Eye (tissue), 1 donor: ENCODE measurements around the gene TSSK2.

Experiments used
- DNase-seq: peaks from one replicate; pipeline ENCODE4 v3.0.0-alpha.2; 2015

Gene TSSK2

GRCh38 chr22:19106886-19107729 is 24.0 kb upstream of the TSSK2 start:
- no peak for DNase-seq

- DNase-seq: no peak
Observed at GRCh38 chr22:19107730-19108074, 23.4 kb upstream of the TSSK2 start.

DNA sequence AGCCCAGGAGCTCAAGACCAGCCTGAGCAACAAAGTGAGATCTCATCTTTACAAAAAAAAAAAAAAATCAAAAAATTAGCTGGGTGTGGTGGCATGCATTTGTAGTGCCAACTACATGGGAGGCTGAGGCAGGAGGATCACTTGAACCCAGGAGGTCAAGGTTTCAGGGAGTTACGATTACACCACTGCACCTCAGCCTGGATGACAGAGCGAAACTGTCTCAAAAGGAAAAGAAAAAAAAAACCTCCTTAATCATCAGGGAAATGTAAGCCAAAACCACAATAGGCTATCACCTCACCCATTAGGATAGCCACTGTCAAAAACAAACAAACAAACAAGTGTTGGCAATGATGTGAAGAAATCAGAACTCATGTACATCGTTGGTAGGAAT is 22.3 kb upstream of the TSSK2 start:
- DNase-seq: no peak

DNA sequence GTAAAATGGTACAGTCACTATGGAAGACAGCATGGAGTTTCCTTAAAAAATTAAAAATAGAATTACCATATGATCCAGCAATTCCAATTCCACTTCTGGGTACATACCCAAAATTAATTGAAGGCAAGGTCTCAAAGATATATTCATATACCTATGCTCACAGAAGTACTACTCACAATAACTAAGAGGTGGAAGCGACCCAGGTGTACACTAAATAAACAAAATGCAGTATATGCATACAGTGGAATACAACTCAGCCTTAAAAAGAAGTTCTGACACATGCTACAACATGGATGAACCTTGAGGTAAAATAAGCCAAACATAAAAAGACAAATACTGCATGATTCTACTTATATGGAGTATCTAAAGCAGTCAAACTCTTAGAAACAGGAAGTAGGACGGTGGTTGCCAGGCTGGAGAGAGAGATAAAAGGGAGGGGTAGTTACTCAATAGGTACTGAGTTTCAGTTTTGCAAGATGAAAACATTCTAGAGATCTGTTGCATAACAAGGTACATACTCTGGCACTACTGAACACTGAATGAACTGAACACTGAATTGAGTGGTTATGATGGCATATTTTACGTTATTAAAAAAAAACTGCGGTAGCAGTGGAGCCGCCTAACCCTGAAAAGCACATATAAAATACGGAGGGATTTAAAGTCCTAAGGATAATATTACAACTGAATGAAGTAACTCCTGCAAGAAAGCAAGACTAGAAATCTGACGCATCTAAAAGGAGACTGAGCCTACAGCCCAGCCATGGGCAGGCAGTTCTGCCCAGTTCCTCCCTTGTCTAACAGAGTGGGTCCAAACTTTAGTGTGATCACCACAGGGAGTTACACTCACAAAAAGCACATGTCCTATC is 21.7 kb upstream of the TSSK2 start:
- DNase-seq: no peak

DNA sequence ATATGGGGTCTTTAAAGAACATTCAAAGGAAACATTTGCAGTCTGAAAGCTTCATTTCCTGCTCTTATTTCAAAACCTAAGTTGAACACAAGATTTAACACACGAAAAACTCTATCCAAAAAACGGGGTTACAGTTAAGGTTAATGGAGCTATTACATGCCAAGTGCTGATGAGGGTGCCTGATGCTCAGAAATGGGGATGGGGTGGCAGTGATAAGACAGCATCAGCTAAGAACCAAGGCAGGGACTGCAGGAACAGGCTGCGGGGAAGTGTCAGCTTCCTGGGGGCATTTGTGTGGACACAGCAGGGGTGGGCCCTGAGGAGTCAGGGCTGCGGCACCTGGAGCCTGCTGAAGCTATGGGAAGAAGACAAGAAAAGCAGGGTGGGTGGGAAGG is 21.0 kb upstream of the TSSK2 start:
- DNase-seq: no peak

DNA sequence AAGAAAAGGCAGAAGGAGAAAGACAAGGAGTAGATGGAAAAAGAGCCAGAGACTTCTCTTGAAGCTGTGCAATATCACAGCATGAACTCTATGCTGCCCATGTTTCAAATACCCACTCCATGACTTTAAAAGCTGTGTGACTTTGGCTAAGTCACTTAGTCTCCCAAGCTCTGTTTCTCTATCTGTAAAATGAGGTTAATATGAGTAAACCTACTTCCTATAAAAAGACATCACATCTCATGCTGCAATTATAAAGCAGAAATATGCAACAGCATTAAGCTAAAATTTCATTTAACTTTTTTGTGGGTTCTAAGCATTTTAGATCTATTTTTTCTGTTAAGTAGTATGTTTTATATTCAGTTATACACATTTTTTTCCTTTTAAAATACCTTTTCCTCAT is 20.5 kb upstream of the TSSK2 start:
- no peak for DNase-seq

DNA sequence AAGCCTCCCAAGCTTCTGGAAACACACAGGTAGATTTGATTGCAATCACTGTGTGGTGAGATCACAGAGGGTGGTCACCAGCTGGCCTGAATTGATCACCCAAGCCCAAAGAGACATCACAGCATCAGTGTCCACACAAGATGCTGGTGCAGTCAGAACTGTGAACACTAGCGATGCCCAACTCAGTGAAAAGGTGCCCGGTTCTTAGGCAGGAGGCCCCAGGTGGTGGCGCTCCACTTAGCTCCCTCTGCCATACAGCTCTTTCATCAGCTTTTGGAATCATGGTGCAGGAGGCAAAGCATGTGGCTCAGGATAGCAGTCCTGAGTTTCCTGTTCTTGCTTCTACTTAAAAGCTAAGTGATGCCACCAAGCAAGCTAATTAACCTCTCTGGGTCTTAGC is 20.0 kb upstream of the TSSK2 start:
- no peak for DNase-seq

DNA sequence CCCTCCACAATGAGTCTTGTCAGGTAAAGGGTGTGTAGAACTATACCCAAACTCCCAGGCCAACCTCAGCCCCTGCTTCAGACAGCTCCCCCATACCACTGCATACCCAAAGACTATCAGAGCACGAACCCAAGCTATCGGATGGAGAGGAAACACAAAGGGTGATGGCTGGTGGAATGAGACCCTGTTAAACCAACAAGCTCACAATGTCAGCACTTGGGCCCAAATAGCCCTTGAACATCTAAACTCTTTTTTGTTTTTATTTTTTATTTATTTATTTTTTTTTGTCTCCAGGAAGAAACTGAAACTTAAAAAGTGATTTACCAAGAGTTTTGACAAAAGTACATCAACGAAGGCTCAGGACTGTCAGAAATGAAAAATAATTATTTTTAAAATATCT is 19.5 kb upstream of the TSSK2 start:
- no peak for DNase-seq

GRCh38 chr22:19113429-19113828 is 17.7 kb upstream of the TSSK2 start:
- DNase-seq: no peak

- no peak for DNase-seq
Observed at GRCh38 chr22:19114984-19115552, 16.0 kb upstream of the TSSK2 start.

DNA sequence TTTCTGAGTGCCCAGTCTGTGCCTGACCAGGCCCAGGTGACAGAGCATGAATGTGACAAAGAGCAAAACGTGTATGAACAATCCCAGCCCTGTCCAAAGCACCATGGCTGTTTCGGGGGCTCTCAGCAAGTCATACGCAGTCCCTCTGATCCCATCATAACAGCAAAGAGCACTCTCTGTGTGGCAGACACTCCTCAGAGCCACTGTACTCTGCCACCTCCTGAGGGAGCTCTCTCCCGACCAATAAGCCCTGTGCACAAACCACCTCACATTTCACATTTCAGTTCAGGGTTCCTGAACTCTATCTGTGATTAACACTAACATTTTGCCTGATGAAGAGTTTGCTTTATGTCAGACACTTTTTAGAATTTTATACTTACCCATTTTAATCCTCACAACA is 15.5 kb upstream of the TSSK2 start:
- DNase-seq: peak; percentile 16

- DNase-seq: no peak
Observed at GRCh38 chr22:19117111-19117512, 14.0 kb upstream of the TSSK2 start.

- DNase-seq: no peak
Observed at GRCh38 chr22:19118329-19118880, 12.7 kb upstream of the TSSK2 start.

- DNase-seq: no peak
Observed at GRCh38 chr22:19119949-19120348, 11.2 kb upstream of the TSSK2 start.

- DNase-seq: peak; percentile 16
Observed at GRCh38 chr22:19120829-19121630, 10.1 kb upstream of the TSSK2 start.

GRCh38 chr22:19121631-19122142 is 9.4 kb upstream of the TSSK2 start:
- DNase-seq: peak; percentile 69

DNA sequence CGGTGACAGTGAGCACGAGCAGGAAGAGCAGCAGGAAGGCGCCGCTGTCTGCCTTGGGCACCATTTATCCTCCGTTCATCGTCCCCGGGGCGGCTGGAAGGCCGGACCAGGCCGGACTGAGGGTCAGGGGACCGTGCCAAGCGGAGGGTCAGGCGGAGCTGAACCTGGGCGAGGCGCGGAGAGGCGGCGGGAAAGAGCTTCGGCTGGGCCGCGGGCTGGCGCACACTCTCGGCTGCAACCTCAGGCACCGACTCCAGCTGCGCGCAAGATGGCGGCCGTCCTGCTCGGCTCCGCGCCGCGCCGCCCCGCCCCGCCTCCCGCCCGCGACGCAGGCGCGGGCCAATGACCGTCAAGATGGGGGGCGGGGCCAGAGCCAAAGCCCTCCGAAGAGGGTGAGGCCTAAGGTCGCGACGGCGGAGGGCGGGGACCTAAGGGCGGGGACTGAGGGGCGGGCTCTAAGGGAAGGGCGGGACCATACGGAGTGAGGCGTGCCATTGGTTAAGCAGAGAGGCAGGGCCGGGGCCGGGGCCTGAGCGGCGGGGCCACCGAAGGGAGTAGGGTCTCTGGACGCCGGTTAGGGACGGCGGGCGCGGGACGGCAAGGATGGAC is 8.9 kb upstream of the TSSK2 start, which contains the start of gene DGCR2:
TSS of gene DGCR2 (minus strand) at position 270 of the 609 bp plus-strand sequence. CDS start at position 64, 206 bp downstream.
- DNase-seq: peak; percentile 99

DNA sequence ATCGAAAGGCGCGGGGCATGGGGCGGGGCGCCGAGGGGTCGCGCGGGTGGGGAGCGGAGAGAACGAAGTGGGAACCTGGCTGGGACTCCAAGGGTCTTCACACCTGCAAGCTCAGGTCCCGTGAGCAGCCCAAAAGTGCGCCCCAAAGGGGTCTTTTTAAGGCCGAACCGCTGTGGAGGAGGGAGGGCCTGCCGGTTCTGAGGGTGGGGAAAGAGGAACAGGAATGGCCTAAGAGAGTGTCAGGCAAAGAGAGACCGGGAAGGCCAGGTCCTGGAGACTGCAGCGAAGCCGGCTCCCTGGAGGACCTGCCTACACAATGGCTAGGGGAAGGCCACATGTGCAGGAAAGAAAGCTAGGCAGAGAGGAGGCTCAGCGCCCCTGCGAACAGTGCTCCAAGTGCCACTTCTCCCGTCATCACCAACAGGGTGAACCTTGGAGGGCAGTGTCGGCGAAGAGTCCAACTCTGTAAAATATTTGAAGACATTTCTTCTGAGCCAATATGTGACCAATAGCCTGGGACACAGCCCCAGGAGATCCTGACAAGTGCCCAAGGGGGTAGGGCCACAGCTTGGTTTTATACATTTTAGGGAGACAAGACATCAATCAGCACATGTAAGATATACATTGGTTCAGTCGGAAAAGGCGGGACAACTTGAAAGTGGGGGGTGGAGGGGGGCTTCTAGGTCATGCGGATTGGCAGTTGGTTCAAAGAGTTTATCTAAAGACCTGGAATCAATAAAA is 8.2 kb upstream of the TSSK2 start:
- DNase-seq: no peak

DNA sequence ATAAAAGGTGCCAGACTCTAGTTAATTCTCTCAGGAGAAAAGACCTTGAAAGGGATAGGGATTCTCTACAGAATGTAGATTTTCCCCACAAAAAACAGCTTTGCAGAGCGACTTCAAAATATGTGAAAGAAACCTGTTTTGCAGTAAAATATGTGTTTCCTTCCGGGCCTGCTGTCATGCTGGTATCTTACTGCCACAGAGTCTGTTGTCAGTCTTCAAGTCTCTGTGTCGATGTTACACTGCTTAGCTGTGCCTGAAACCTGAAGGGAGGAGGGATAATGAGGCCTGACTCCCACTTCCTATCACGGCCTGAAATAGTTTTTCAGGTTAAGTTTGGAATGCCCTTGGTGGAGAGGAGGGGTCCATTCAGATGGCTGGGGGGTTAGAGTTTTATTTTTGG is 7.2 kb upstream of the TSSK2 start:
- no peak for DNase-seq

DNA sequence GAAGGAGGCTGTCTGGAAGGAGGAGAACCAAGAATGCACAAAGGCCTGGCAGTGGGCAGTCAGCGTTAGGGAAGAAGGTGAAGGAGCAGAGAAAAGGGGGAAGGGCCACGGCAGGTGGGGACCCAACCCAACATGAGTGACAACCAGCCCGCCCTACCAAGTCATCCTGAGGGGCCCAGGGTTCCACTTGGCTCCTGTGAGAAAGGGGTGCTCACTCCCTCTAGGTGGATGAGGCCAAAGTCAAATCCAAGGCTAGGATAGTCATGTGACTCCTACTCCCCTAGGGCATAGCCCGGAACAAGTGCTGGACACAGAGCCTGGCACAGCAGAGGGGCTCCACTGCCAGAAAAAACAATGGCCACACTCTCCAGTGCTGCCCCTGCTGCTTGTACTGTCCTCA is 6.7 kb upstream of the TSSK2 start:
- DNase-seq: no peak

GRCh38 chr22:19125011-19125410 is 6.1 kb upstream of the TSSK2 start:
- DNase-seq: no peak
